H1 (cell line): Measurements from ENCODE around the gene ZNF738. TPM values are rescaled to one million over a fixed set of nuclear protein-coding genes. Genes with fewer than 3 reads are reported as not detected.

Experiments
- CTCF ChIA-PET: fragments of 300-600 bp; sonication (Branson Sonifier 250); formaldehyde crosslinking; loops from one replicate; lab custom pipeline; 2021; ENCODE audit not compliant: partially characterized antibody; lab: Charles Lee
- POLR2A ChIA-PET: fragments of 300-600 bp; sonication (Branson Sonifier 250); formaldehyde crosslinking; loops from one replicate; lab custom pipeline; 2021; ENCODE audit warnings: inconsistent platforms; ENCODE audit not compliant: partially characterized antibody; lab: Charles Lee
- DNase-seq, 2 experiments: peaks; one replicate each; pipeline versions ENCODE4 v3.0.0 to v3.0.0-alpha.2; 2010 to 2022; ENCODE audit warnings: low spot score in 2 of 2, low read depth in 1 of 2, mixed read lengths in 1 of 2
- FAIRE-seq: peaks from 2 replicates; lab custom pipeline; 2011; peaks lifted over from hg19 to GRCh38; lab: Jason Lieb, UNC
- H2AFZ ChIP-seq: 2 replicates; pipeline ENCODE4 v1.8.1; 2012; ENCODE audit warnings: low read length, inconsistent platforms
- H2AK5ac ChIP-seq: 2 replicates; pipeline ENCODE4 v1.6.1; 2013; ENCODE audit warnings: low read depth, low read length
- H2BK120ac ChIP-seq: replicated peaks from 2 replicates; pipeline ENCODE3; 2013; ENCODE audit warnings: low read depth, low read length, inconsistent platforms
- H2BK12ac ChIP-seq: 2 replicates; pipeline ENCODE4 v1.6.1; 2013; ENCODE audit warnings: low read depth, low read length
- H2BK15ac ChIP-seq: 2 replicates; pipeline ENCODE4 v1.6.1; 2013; ENCODE audit warnings: low read length
- H2BK20ac ChIP-seq: 2 replicates; pipeline ENCODE4 v1.6.1; 2013; ENCODE audit warnings: low read length
- H2BK5ac ChIP-seq: 2 replicates; pipeline ENCODE4 v1.6.1; 2013; ENCODE audit warnings: low read depth, low read length
- H3K14ac ChIP-seq: 2 replicates; pipeline ENCODE4 v1.6.1; 2013; ENCODE audit warnings: inconsistent platforms; ENCODE audit not compliant: insufficient read length
- H3K18ac ChIP-seq: 2 replicates; pipeline ENCODE4 v1.6.1; 2013; ENCODE audit warnings: low read length; ENCODE audit errors: extremely low read depth
- H3K23ac ChIP-seq: 2 replicates; pipeline ENCODE4 v1.6.1; 2013; ENCODE audit warnings: inconsistent platforms; ENCODE audit not compliant: insufficient read length
- H3K23me2 ChIP-seq: 2 replicates; pipeline ENCODE4 v1.6.1; 2013; ENCODE audit warnings: low read depth, low read length
- H3K27ac ChIP-seq: 2 replicates; pipeline ENCODE4 v1.6.1; 2011; ENCODE audit warnings: low read depth, low read length, inconsistent platforms
- H3K27me3 ChIP-seq, 4 experiments: replicated peaks in 1 of 4; 1 replicate in 1 of 4; 2 replicates in 3 of 4; pipeline versions ENCODE4 v1.6.1 to v1.8.1; 2011 to 2013; ENCODE audit warnings: low read length in 3 of 4, mild to moderate bottlenecking in 3 of 4, inconsistent platforms in 2 of 4, mixed read lengths in 2 of 4, moderate library complexity in 1 of 4; ENCODE audit not compliant: control insufficient read depth in 3 of 4, insufficient read depth in 3 of 4; ENCODE audit errors: extremely low read depth in 1 of 4
- H3K36me3 ChIP-seq, 4 experiments: 2 replicates each; pipeline versions ENCODE4 v1.6.1 to v1.8.1; 2011 to 2013; ENCODE audit warnings: mild to moderate bottlenecking in 4 of 4, low read length in 3 of 4, moderate library complexity in 2 of 4, control low read depth in 1 of 4, inconsistent platforms in 1 of 4; ENCODE audit not compliant: insufficient read depth in 4 of 4, control insufficient read depth in 2 of 4
- H3K4ac ChIP-seq: replicated peaks from 2 replicates; pipeline ENCODE3; 2013; ENCODE audit warnings: low read length, low read depth, mixed read lengths, inconsistent platforms; ENCODE audit not compliant: insufficient read length
- H3K4me1 ChIP-seq, 4 experiments: replicated peaks in 1 of 4; 1 replicate in 1 of 4; 2 replicates in 3 of 4; pipeline versions ENCODE4 v1.6.1 to v1.8.1; 2011 to 2013; ENCODE audit warnings: low read length in 3 of 4, inconsistent platforms in 2 of 4, mixed read lengths in 1 of 4; ENCODE audit not compliant: insufficient read depth in 4 of 4, control insufficient read depth in 3 of 4
- H3K4me2 ChIP-seq, 2 experiments: 2 replicates each; pipeline versions ENCODE4 v1.6.1 to v1.8.1; 2011 to 2013; ENCODE audit warnings: low read depth in 2 of 2, low read length in 2 of 2, control low read depth in 1 of 2, inconsistent platforms in 1 of 2, mild to moderate bottlenecking in 1 of 2; ENCODE audit not compliant: insufficient read depth in 1 of 2
- H3K4me3 ChIP-seq, 4 experiments: fragments of 200-600, 300-600 bp in 1 of 4; sonication (generic), shearing (Covaris generic), sonication (Bioruptor Twin) in 1 of 4; 2 replicates each; pipeline versions ENCODE4 v1.5.1 to v1.8.1; 2011 to 2016; ENCODE audit warnings: low read length in 4 of 4, low read depth in 3 of 4, control low read depth in 2 of 4, inconsistent platforms in 2 of 4, mild to moderate bottlenecking in 2 of 4, mixed read lengths in 1 of 4, moderate library complexity in 1 of 4; ENCODE audit not compliant: insufficient read depth in 2 of 4; ENCODE audit errors: extremely low read depth in 1 of 4
- H3K56ac ChIP-seq: replicated peaks from 2 replicates; pipeline ENCODE3; 2013; ENCODE audit warnings: low read depth, mild to moderate bottlenecking, mixed read lengths, low read length, inconsistent platforms; ENCODE audit not compliant: insufficient read length
- H3K79me1 ChIP-seq: 2 replicates; pipeline ENCODE4 v1.6.1; 2013; ENCODE audit warnings: low read depth, low read length, control low read depth
- H3K79me2 ChIP-seq, 2 experiments: 2 replicates each; pipeline versions ENCODE4 v1.6.1 to v1.8.1; 2012 to 2013; ENCODE audit warnings: low read length in 2 of 2, mild to moderate bottlenecking in 2 of 2, inconsistent platforms in 1 of 2; ENCODE audit not compliant: insufficient read depth in 2 of 2, control insufficient read depth in 1 of 2
- H3K9ac ChIP-seq, 4 experiments: replicated peaks in 1 of 4; 1 replicate in 1 of 4; 2 replicates in 3 of 4; pipeline versions ENCODE4 v1.6.1 to v1.8.1; 2011 to 2013; ENCODE audit warnings: low read depth in 3 of 4, low read length in 3 of 4, control low read depth in 2 of 4, mild to moderate bottlenecking in 2 of 4, moderate library complexity in 2 of 4, inconsistent platforms in 1 of 4; ENCODE audit errors: extremely low read depth in 1 of 4
- H3K9me3 ChIP-seq, 2 experiments: 2 replicates each; pipeline versions ENCODE4 v1.6.1 to v1.8.1; 2012 to 2013; ENCODE audit warnings: mild to moderate bottlenecking in 2 of 2, moderate library complexity in 2 of 2, control low read depth in 1 of 2, inconsistent platforms in 1 of 2, low read depth in 1 of 2, low read length in 1 of 2, mixed read lengths in 1 of 2; ENCODE audit not compliant: insufficient read depth in 2 of 2
- H4K20me1 ChIP-seq, 2 experiments: replicated peaks in 1 of 2; 2 replicates each; pipeline versions ENCODE3 to v1.8.1; 2011 to 2013; ENCODE audit warnings: inconsistent platforms in 2 of 2, low read length in 2 of 2, mild to moderate bottlenecking in 1 of 2; ENCODE audit not compliant: insufficient read depth in 2 of 2, control insufficient read depth in 1 of 2
- H4K5ac ChIP-seq: 2 replicates; pipeline ENCODE4 v1.6.1; 2013; ENCODE audit warnings: low read length, low read depth, mixed read lengths, inconsistent platforms; ENCODE audit not compliant: insufficient read length
- H4K8ac ChIP-seq: 2 replicates; pipeline ENCODE4 v1.8.0; 2013; ENCODE audit warnings: mild to moderate bottlenecking, moderate library complexity, low read length, inconsistent platforms; ENCODE audit not compliant: insufficient read depth; ENCODE audit errors: extremely low read depth
- H4K91ac ChIP-seq: replicated peaks from 2 replicates; pipeline ENCODE3; 2013; ENCODE audit warnings: low read length, mixed read lengths, inconsistent platforms; ENCODE audit not compliant: insufficient read length
- GTF2F1 ChIP-seq: IDR thresholded peaks from 2 replicates; pipeline ENCODE4 v1.6.1; 2012; ENCODE audit warnings: low read depth, low read length, improper control_type of control experiment, borderline replicate concordance
- HDAC2 ChIP-seq, 2 experiments: fragments of 300-600 bp in 1 of 2; sonication (generic) in 1 of 2; IDR thresholded peaks; 2 replicates each; pipeline ENCODE4 v1.6.1; 2011 to 2012; ENCODE audit warnings: low read depth in 2 of 2, low read length in 2 of 2, mild to moderate bottlenecking in 2 of 2, moderate library complexity in 2 of 2, borderline replicate concordance in 1 of 2, inconsistent platforms in 1 of 2
- WGBS, 2 experiments: shearing (Covaris generic) in 1 of 2; methylation state at CpG; one replicate each; pipeline versions ENCODE4 v1.1.6 to v1.1.7; 2013 to 2015; ENCODE audit warnings: low lambda C conversion rate in 2 of 2, mixed read lengths in 2 of 2, inconsistent platforms in 1 of 2, low coverage in 1 of 2, missing lambda C conversion rate in 1 of 2; ENCODE audit not compliant: insufficient replicate concordance in 2 of 2, insufficient coverage in 1 of 2, insufficient read length in 1 of 2; ENCODE audit errors: extremely low coverage in 1 of 2, missing lambda C conversion rate in 1 of 2; 5-methylcytosine and 5-hydroxymethylcytosine counted together
- polyA plus RNA-seq, 7 experiments: library from polyadenylated mRNA; depleted of rRNA in 3 of 7; stranded (reverse) in 5 of 7; unstranded in 2 of 7; fragments of >200 nt in 5 of 7; fragments of 200-250 nt in 2 of 7; gene quantifications; 1 replicate in 5 of 7; 2 replicates in 1 of 7; 4 replicates in 1 of 7; pipeline versions ENCODE4 v1.2.1 to v1.2.3, GENCODE V29; 2011 to 2013; ENCODE audit warnings: missing spikeins in 2 of 7, mixed read lengths in 2 of 7
- total RNA-seq: library from RNA; stranded (reverse); fragmentation: NEBNext Ultra II Directional; extraction: Animal tissue kit (Norgen Biotek cat#: 25700); gene quantifications from 2 replicates; pipeline ENCODE4 v1.2.1, GENCODE V29; 2021

The ZNF738 gene
- total and polyA plus RNA-seq, 2 of the 8 experiments (the other 6 are each of a cell fraction or from before 2014, with no cell fraction given), result 78.1 to 148 TPM

DNA sequence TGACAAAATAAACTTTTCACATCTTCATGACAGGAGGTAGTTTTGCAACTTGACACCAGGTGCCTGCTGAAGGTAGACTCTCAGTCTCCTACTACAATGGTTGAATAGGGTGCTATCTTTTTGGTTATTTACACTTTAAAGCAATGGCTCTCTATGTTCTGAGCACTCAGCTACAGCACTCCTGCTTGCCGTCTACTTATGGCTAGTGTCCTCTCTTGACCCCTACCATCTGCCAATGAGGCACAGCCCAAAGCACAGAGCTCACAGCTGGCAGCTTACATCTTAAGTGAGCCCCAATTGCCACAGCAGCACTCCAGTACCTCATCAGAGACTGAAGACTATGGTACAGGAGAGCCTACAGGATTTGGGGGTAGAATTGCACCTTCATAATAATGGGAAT, 41.0 kb upstream of the ZNF738 start:
- CTCF ChIA-PET, result interaction anchor here (0.6 to 1.9 kb wide), 3 partner anchors 12 to 22 kb away, joined by 3 to 6 read pairs (median 4); no protein-coding TSS in a partner anchor
- Histone ChIP-seq H2BK120ac (no peak overlapping the region), H3K4me2 (no peak overlapping the region), H3K23ac (no peak overlapping the region), H3K9ac (no peak overlapping the region), H3K18ac (no peak overlapping the region), H3K36me3 (no peaks in the 10 kb centered on the region), H3K56ac (no peak overlapping the region), H3K27ac (no peak overlapping the region), H3K9me3 (no peaks in the 10 kb centered on the region), H3K27me3 (no peaks in the 10 kb centered on the region; a peak in 1 of 7 replicates), H2AFZ (no peak overlapping the region), H4K5ac (no peak overlapping the region), H3K4me1 (peaks cover 0 to 7% (median 2%) of the 10 kb centered on the region in 4 experiments; a peak in 3 of 7 replicates), H3K4ac (no peak overlapping the region), H2BK15ac (no peak overlapping the region), H2AK5ac (no peak overlapping the region), H3K14ac (no peak overlapping the region), H3K79me1 (peaks cover 10% of the 10 kb centered on the region), H2BK5ac (no peak overlapping the region), H4K20me1 (peaks cover 0 to 16% of the 10 kb centered on the region in 2 experiments), H4K8ac (no peak overlapping the region), H2BK20ac (no peak overlapping the region), H3K23me2 (no peaks in the 10 kb centered on the region), H4K91ac (no peak overlapping the region), H2BK12ac (no peak overlapping the region), H3K79me2 (peaks cover 3 to 91% of the 10 kb centered on the region in 2 experiments; a peak in 3 of 4 replicates), H3K4me3 (no peak overlapping the region)
- no peak for FAIRE-seq
- DNase-seq, result no peak
- POLR2A ChIA-PET, result interaction anchor here (0.7 to 4.6 kb wide), 7 partner anchors 10 to 518 kb away, joined by 3 to 37 read pairs (median 3); partner anchors contain the start of genes ZNF43, ZNF493 and ZNF708
- whole genome bisulfite sequencing, 2 experiments, result 82% methylated on average over 1 of the region's 1 CpG; no CpG with 5 or more reads in 1 of the 2 experiments
- TF ChIP-seq HDAC2 (IDR thresholded peaks at IDR 0.05; ENCODE audit: borderline replicate concordance in 1 of 2, low read depth in 2 of 2, low read length in 2 of 2), result no peak
- no peak for TF ChIP-seq GTF2F1
